H1 (cell line): ENCODE data around the gene HFM1. TPM values are rescaled to one million over a fixed set of nuclear protein-coding genes. Genes with fewer than 3 reads are reported as not detected.

Experiments
- CTCF ChIA-PET: fragments of 300-600 bp; sonication (Branson Sonifier 250); formaldehyde crosslinking; loops from one replicate; lab custom pipeline; 2021; ENCODE audit not compliant: partially characterized antibody; lab: Charles Lee
- POLR2A ChIA-PET: fragments of 300-600 bp; sonication (Branson Sonifier 250); formaldehyde crosslinking; loops from one replicate; lab custom pipeline; 2021; ENCODE audit warnings: inconsistent platforms; ENCODE audit not compliant: partially characterized antibody; lab: Charles Lee
- DNase-seq, 2 experiments: peaks; one replicate each; pipeline versions ENCODE4 v3.0.0 to v3.0.0-alpha.2; 2010 to 2022; ENCODE audit warnings: low spot score in 2 of 2, low read depth in 1 of 2, mixed read lengths in 1 of 2
- FAIRE-seq: peaks from 2 replicates; lab custom pipeline; 2011; peaks lifted over from hg19 to GRCh38; lab: Jason Lieb, UNC
- H2AFZ ChIP-seq: 2 replicates; pipeline ENCODE4 v1.8.1; 2012; ENCODE audit warnings: low read length, inconsistent platforms
- H2AK5ac ChIP-seq: 2 replicates; pipeline ENCODE4 v1.6.1; 2013; ENCODE audit warnings: low read depth, low read length
- H2BK120ac ChIP-seq: replicated peaks from 2 replicates; pipeline ENCODE3; 2013; ENCODE audit warnings: low read depth, low read length, inconsistent platforms
- H2BK12ac ChIP-seq: 2 replicates; pipeline ENCODE4 v1.6.1; 2013; ENCODE audit warnings: low read depth, low read length
- H2BK15ac ChIP-seq: 2 replicates; pipeline ENCODE4 v1.6.1; 2013; ENCODE audit warnings: low read length
- H2BK20ac ChIP-seq: 2 replicates; pipeline ENCODE4 v1.6.1; 2013; ENCODE audit warnings: low read length
- H2BK5ac ChIP-seq: 2 replicates; pipeline ENCODE4 v1.6.1; 2013; ENCODE audit warnings: low read depth, low read length
- H3K14ac ChIP-seq: 2 replicates; pipeline ENCODE4 v1.6.1; 2013; ENCODE audit warnings: inconsistent platforms; ENCODE audit not compliant: insufficient read length
- H3K18ac ChIP-seq: 2 replicates; pipeline ENCODE4 v1.6.1; 2013; ENCODE audit warnings: low read length; ENCODE audit errors: extremely low read depth
- H3K23ac ChIP-seq: 2 replicates; pipeline ENCODE4 v1.6.1; 2013; ENCODE audit warnings: inconsistent platforms; ENCODE audit not compliant: insufficient read length
- H3K23me2 ChIP-seq: 2 replicates; pipeline ENCODE4 v1.6.1; 2013; ENCODE audit warnings: low read depth, low read length
- H3K27ac ChIP-seq: 2 replicates; pipeline ENCODE4 v1.6.1; 2011; ENCODE audit warnings: low read depth, low read length, inconsistent platforms
- H3K27me3 ChIP-seq, 4 experiments: replicated peaks in 1 of 4; 1 replicate in 1 of 4; 2 replicates in 3 of 4; pipeline versions ENCODE4 v1.6.1 to v1.8.1; 2011 to 2013; ENCODE audit warnings: low read length in 3 of 4, mild to moderate bottlenecking in 3 of 4, inconsistent platforms in 2 of 4, mixed read lengths in 2 of 4, moderate library complexity in 1 of 4; ENCODE audit not compliant: control insufficient read depth in 3 of 4, insufficient read depth in 3 of 4; ENCODE audit errors: extremely low read depth in 1 of 4
- H3K36me3 ChIP-seq, 4 experiments: 2 replicates each; pipeline versions ENCODE4 v1.6.1 to v1.8.1; 2011 to 2013; ENCODE audit warnings: mild to moderate bottlenecking in 4 of 4, low read length in 3 of 4, moderate library complexity in 2 of 4, control low read depth in 1 of 4, inconsistent platforms in 1 of 4; ENCODE audit not compliant: insufficient read depth in 4 of 4, control insufficient read depth in 2 of 4
- H3K4ac ChIP-seq: replicated peaks from 2 replicates; pipeline ENCODE3; 2013; ENCODE audit warnings: low read length, low read depth, mixed read lengths, inconsistent platforms; ENCODE audit not compliant: insufficient read length
- H3K4me1 ChIP-seq, 4 experiments: replicated peaks in 1 of 4; 1 replicate in 1 of 4; 2 replicates in 3 of 4; pipeline versions ENCODE4 v1.6.1 to v1.8.1; 2011 to 2013; ENCODE audit warnings: low read length in 3 of 4, inconsistent platforms in 2 of 4, mixed read lengths in 1 of 4; ENCODE audit not compliant: insufficient read depth in 4 of 4, control insufficient read depth in 3 of 4
- H3K4me2 ChIP-seq, 2 experiments: 2 replicates each; pipeline versions ENCODE4 v1.6.1 to v1.8.1; 2011 to 2013; ENCODE audit warnings: low read depth in 2 of 2, low read length in 2 of 2, control low read depth in 1 of 2, inconsistent platforms in 1 of 2, mild to moderate bottlenecking in 1 of 2; ENCODE audit not compliant: insufficient read depth in 1 of 2
- H3K4me3 ChIP-seq, 4 experiments: fragments of 200-600, 300-600 bp in 1 of 4; sonication (generic), shearing (Covaris generic), sonication (Bioruptor Twin) in 1 of 4; 2 replicates each; pipeline versions ENCODE4 v1.5.1 to v1.8.1; 2011 to 2016; ENCODE audit warnings: low read length in 4 of 4, low read depth in 3 of 4, control low read depth in 2 of 4, inconsistent platforms in 2 of 4, mild to moderate bottlenecking in 2 of 4, mixed read lengths in 1 of 4, moderate library complexity in 1 of 4; ENCODE audit not compliant: insufficient read depth in 2 of 4; ENCODE audit errors: extremely low read depth in 1 of 4
- H3K56ac ChIP-seq: replicated peaks from 2 replicates; pipeline ENCODE3; 2013; ENCODE audit warnings: low read depth, mild to moderate bottlenecking, mixed read lengths, low read length, inconsistent platforms; ENCODE audit not compliant: insufficient read length
- H3K79me1 ChIP-seq: 2 replicates; pipeline ENCODE4 v1.6.1; 2013; ENCODE audit warnings: low read depth, low read length, control low read depth
- H3K79me2 ChIP-seq, 2 experiments: 2 replicates each; pipeline versions ENCODE4 v1.6.1 to v1.8.1; 2012 to 2013; ENCODE audit warnings: low read length in 2 of 2, mild to moderate bottlenecking in 2 of 2, inconsistent platforms in 1 of 2; ENCODE audit not compliant: insufficient read depth in 2 of 2, control insufficient read depth in 1 of 2
- H3K9ac ChIP-seq, 4 experiments: replicated peaks in 1 of 4; 1 replicate in 1 of 4; 2 replicates in 3 of 4; pipeline versions ENCODE4 v1.6.1 to v1.8.1; 2011 to 2013; ENCODE audit warnings: low read depth in 3 of 4, low read length in 3 of 4, control low read depth in 2 of 4, mild to moderate bottlenecking in 2 of 4, moderate library complexity in 2 of 4, inconsistent platforms in 1 of 4; ENCODE audit errors: extremely low read depth in 1 of 4
- H3K9me3 ChIP-seq, 2 experiments: 2 replicates each; pipeline versions ENCODE4 v1.6.1 to v1.8.1; 2012 to 2013; ENCODE audit warnings: mild to moderate bottlenecking in 2 of 2, moderate library complexity in 2 of 2, control low read depth in 1 of 2, inconsistent platforms in 1 of 2, low read depth in 1 of 2, low read length in 1 of 2, mixed read lengths in 1 of 2; ENCODE audit not compliant: insufficient read depth in 2 of 2
- H4K20me1 ChIP-seq, 2 experiments: replicated peaks in 1 of 2; 2 replicates each; pipeline versions ENCODE3 to v1.8.1; 2011 to 2013; ENCODE audit warnings: inconsistent platforms in 2 of 2, low read length in 2 of 2, mild to moderate bottlenecking in 1 of 2; ENCODE audit not compliant: insufficient read depth in 2 of 2, control insufficient read depth in 1 of 2
- H4K5ac ChIP-seq: 2 replicates; pipeline ENCODE4 v1.6.1; 2013; ENCODE audit warnings: low read length, low read depth, mixed read lengths, inconsistent platforms; ENCODE audit not compliant: insufficient read length
- H4K8ac ChIP-seq: 2 replicates; pipeline ENCODE4 v1.8.0; 2013; ENCODE audit warnings: mild to moderate bottlenecking, moderate library complexity, low read length, inconsistent platforms; ENCODE audit not compliant: insufficient read depth; ENCODE audit errors: extremely low read depth
- H4K91ac ChIP-seq: replicated peaks from 2 replicates; pipeline ENCODE3; 2013; ENCODE audit warnings: low read length, mixed read lengths, inconsistent platforms; ENCODE audit not compliant: insufficient read length
- ASH2L ChIP-seq: fragments of 200-600, 300-600 bp; sonication (generic); IDR thresholded peaks from one replicate; pipeline ENCODE4 v1.7.1; 2017; ENCODE audit warnings: low read length
- CBX8 ChIP-seq: fragments of 300-800, 300-1000 bp; sonication (generic); IDR thresholded peaks from 2 replicates; pipeline ENCODE4 v1.7.1; 2016; ENCODE audit warnings: low read depth, low read length, borderline replicate concordance
- CTBP2 ChIP-seq: IDR thresholded peaks from 2 replicates; pipeline ENCODE4 v1.7.0; 2011; ENCODE audit warnings: borderline replicate concordance, mild to moderate bottlenecking, moderate library complexity, mixed read lengths, low read length; ENCODE audit not compliant: insufficient read depth, insufficient read length
- FOSL1 ChIP-seq: IDR thresholded peaks from 2 replicates; pipeline ENCODE4 v1.6.1; 2011; ENCODE audit warnings: mild to moderate bottlenecking, low read depth, low read length, moderate library complexity; ENCODE audit not compliant: insufficient read depth
- HDAC2 ChIP-seq, 2 experiments: fragments of 300-600 bp in 1 of 2; sonication (generic) in 1 of 2; IDR thresholded peaks; 2 replicates each; pipeline ENCODE4 v1.6.1; 2011 to 2012; ENCODE audit warnings: low read depth in 2 of 2, low read length in 2 of 2, mild to moderate bottlenecking in 2 of 2, moderate library complexity in 2 of 2, borderline replicate concordance in 1 of 2, inconsistent platforms in 1 of 2
- POU5F1 ChIP-seq: IDR thresholded peaks from 2 replicates; pipeline ENCODE4 v1.6.1; 2011; ENCODE audit warnings: low read depth, mild to moderate bottlenecking, low read length, moderate library complexity
- RNF2 ChIP-seq: fragments of 200-900, 300-1000 bp; sonication (generic); IDR thresholded peaks from 2 replicates; pipeline ENCODE4 v1.7.1; 2016; ENCODE audit warnings: borderline replicate concordance, low read depth, mild to moderate bottlenecking, antibody characterized with exemption, low read length; ENCODE audit not compliant: poor library complexity, severe bottlenecking; ENCODE audit errors: missing control alignments
- SIRT6 ChIP-seq: IDR thresholded peaks from one replicate; pipeline ENCODE4 v1.7.1; 2012; ENCODE audit warnings: low read length, inconsistent platforms
- TAF1 ChIP-seq: IDR thresholded peaks from 2 replicates; pipeline ENCODE4 v1.6.1; 2011; ENCODE audit warnings: mild to moderate bottlenecking, low read depth, low read length
- TBP ChIP-seq: IDR thresholded peaks from 2 replicates; pipeline ENCODE4 v1.6.1; 2011; ENCODE audit warnings: low read depth, low read length, improper control_type of control experiment
- TEAD4 ChIP-seq: IDR thresholded peaks from 2 replicates; pipeline ENCODE4 v1.6.1; 2012; ENCODE audit warnings: low read depth, low read length, inconsistent platforms, mixed read lengths
- WGBS, 2 experiments: shearing (Covaris generic) in 1 of 2; methylation state at CpG; one replicate each; pipeline versions ENCODE4 v1.1.6 to v1.1.7; 2013 to 2015; ENCODE audit warnings: low lambda C conversion rate in 2 of 2, mixed read lengths in 2 of 2, inconsistent platforms in 1 of 2, low coverage in 1 of 2, missing lambda C conversion rate in 1 of 2; ENCODE audit not compliant: insufficient replicate concordance in 2 of 2, insufficient coverage in 1 of 2, insufficient read length in 1 of 2; ENCODE audit errors: extremely low coverage in 1 of 2, missing lambda C conversion rate in 1 of 2; 5-methylcytosine and 5-hydroxymethylcytosine counted together
- polyA plus RNA-seq, 7 experiments: library from polyadenylated mRNA; depleted of rRNA in 3 of 7; stranded (reverse) in 5 of 7; unstranded in 2 of 7; fragments of >200 nt in 5 of 7; fragments of 200-250 nt in 2 of 7; gene quantifications; 1 replicate in 5 of 7; 2 replicates in 1 of 7; 4 replicates in 1 of 7; pipeline versions ENCODE4 v1.2.1 to v1.2.3, GENCODE V29; 2011 to 2013; ENCODE audit warnings: missing spikeins in 2 of 7, mixed read lengths in 2 of 7
- total RNA-seq: library from RNA; stranded (reverse); fragmentation: NEBNext Ultra II Directional; extraction: Animal tissue kit (Norgen Biotek cat#: 25700); gene quantifications from 2 replicates; pipeline ENCODE4 v1.2.1, GENCODE V29; 2021
- TF ChIP-seq, protein P1 (sequence below): IDR thresholded peaks from 2 replicates; pipeline ENCODE4 v1.6.1; 2012; ENCODE audit warnings: inconsistent platforms
- TF ChIP-seq, protein P2 (sequence below): IDR thresholded peaks from 2 replicates; pipeline ENCODE4 v1.6.1; 2011; ENCODE audit warnings: low read depth, mild to moderate bottlenecking, low read length; ENCODE audit not compliant: insufficient read depth

HFM1 gene
- total and polyA plus RNA-seq, 2 of the 8 experiments (the other 6 are each of a cell fraction or from before 2014, with no cell fraction given): 0.23 to 1.2 TPM

- H3K23ac ChIP-seq: no peak overlapping the region
- no peak overlapping the region for H2BK20ac ChIP-seq
- H4K91ac ChIP-seq: no peak overlapping the region
- no peak overlapping the region for H2AFZ ChIP-seq
- no peak overlapping the region for H2AK5ac ChIP-seq
- no peaks in the 10 kb centered on the region for H3K79me2 ChIP-seq
- no peaks in the 10 kb centered on the region for H4K20me1 ChIP-seq
- no peaks in the 10 kb centered on the region for H3K36me3 ChIP-seq
- no peak overlapping the region for H2BK15ac ChIP-seq
- no peak overlapping the region for H3K4me2 ChIP-seq
- WGBS, 2 experiments: 81% methylated on average over 8 of the region's 8 CpGs; no CpG with 5 or more reads in 1 of the 2 experiments
- H3K14ac ChIP-seq: no peak overlapping the region
- H4K8ac ChIP-seq: no peak overlapping the region
- no peak overlapping the region for H2BK120ac ChIP-seq
- H3K4ac ChIP-seq: no peak overlapping the region
- FAIRE-seq (no peak), DNase-seq (no peak)
- peaks cover 9 to 19% of the 10 kb centered on the region in 2 experiments; a peak in 3 of 4 replicates for H3K9me3 ChIP-seq
- TF ChIP-seq TBP: no peak
- TF ChIP-seq ASH2L: no peak
- TF ChIP-seq HDAC2 (IDR thresholded peaks at IDR 0.05; ENCODE audit: borderline replicate concordance in 1 of 2, low read depth in 2 of 2, low read length in 2 of 2): no peak
- TF ChIP-seq RNF2: no peak
- TF ChIP-seq, protein P1, sequence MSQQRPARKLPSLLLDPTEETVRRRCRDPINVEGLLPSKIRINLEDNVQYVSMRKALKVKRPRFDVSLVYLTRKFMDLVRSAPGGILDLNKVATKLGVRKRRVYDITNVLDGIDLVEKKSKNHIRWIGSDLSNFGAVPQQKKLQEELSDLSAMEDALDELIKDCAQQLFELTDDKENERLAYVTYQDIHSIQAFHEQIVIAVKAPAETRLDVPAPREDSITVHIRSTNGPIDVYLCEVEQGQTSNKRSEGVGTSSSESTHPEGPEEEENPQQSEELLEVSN: no peak
- TF ChIP-seq TAF1: no peak
- no peak for TF ChIP-seq TEAD4
- no peak for TF ChIP-seq FOSL1
- TF ChIP-seq, protein P2, sequence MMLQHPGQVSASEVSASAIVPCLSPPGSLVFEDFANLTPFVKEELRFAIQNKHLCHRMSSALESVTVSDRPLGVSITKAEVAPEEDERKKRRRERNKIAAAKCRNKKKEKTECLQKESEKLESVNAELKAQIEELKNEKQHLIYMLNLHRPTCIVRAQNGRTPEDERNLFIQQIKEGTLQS: no peak
- TF ChIP-seq SIRT6: no peak
- TF ChIP-seq CTBP2: no peak
- no peak for TF ChIP-seq POU5F1
- no peak for TF ChIP-seq CBX8
- no peaks in the 10 kb centered on the region for H3K79me1 ChIP-seq
- CTCF ChIA-PET: interaction anchor here (0.8 to 1.7 kb wide), 4 partner anchors 13 to 51 kb away, joined by 3 to 6 read pairs (median 4); no protein-coding TSS in a partner anchor
- no peak overlapping the region for H3K56ac ChIP-seq
- H2BK5ac ChIP-seq: no peak overlapping the region
- H3K9ac ChIP-seq: no peak overlapping the region
- H4K5ac ChIP-seq: no peak overlapping the region
- H3K18ac ChIP-seq: no peak overlapping the region
- H3K27ac ChIP-seq: no peak overlapping the region
- POLR2A ChIA-PET: no interaction called here
- H2BK12ac ChIP-seq: no peak overlapping the region
- H3K4me1 ChIP-seq: no peaks in the 10 kb centered on the region
- no peaks in the 10 kb centered on the region for H3K27me3 ChIP-seq
- H3K4me3 ChIP-seq: no peak overlapping the region
- H3K23me2 ChIP-seq: no peaks in the 10 kb centered on the region
These were observed 186.7 kb downstream of the HFM1 start for GRCh38 chr1:91217911-91218310.
